ENCODE measurements around the gene TAF3. TPM values are rescaled to one million over a fixed set of nuclear protein-coding genes. Genes with fewer than 3 reads are reported as not detected.

TAF3 gene
- total and polyA plus RNA-seq, 5 donors from 2014 or later: 6.8 to 20.8 (median 8.8) TPM

DNA sequence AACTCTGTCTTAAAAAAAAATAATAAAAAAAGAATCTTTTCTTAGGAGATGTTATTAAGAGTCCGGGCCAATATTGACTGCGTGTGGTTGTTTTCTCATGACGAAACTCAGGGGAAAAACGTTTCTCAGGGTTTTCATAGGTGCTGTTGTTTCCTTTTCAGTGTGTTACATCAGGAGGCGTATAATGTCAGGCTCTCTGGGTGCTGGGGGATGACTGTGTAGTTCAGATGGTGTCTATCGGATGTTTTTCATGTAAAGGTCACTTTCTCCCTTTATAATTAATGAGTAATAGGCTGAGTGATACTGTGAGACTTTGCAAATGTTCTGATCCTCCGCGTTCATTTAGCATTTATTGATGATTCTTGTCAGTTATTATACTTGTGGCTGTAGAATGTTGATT lies 84.1 kb downstream of the TAF3 start:
- ATAC-seq (ENCODE audit: low read depth in 2 of 2): no peak
- peaks cover 6 to 45% (median 23%) of the 10 kb centered on the region in 4 donors for H3K4me1 Mint-ChIP-seq

DNA sequence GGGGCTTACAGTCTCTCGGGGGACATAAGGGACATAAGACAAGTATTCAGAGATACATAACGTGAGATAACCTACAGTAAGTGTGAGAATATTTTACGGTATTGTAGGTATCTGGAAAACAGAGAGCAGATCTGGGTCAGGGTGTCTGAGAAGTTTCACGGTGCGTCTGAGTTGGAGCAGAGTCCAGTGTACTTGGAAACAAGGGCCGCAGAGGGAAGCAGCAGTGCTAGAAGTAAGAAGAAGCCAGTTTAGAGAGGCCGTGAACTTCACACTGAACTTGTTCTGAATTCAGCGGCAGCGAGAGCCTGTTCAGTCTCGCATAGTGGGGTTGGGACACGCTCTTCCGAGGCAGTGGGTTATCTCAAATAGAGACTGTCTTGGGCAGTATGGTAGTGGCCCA lies 85.5 kb downstream of the TAF3 start:
- peaks cover 0 to 54% (median 20%) of the 10 kb centered on the region in 4 donors for H3K4me1 Mint-ChIP-seq

More for the DNA sequence above, 84.1 kb downstream of the TAF3 start:
- peaks cover 3% of the 10 kb centered on the region for H3K36me3 ChIP-seq (ENCODE audit: control insufficient read depth, insufficient read depth, low read length)
- peak overlapping the region in 1 of 3 donors; percentile 20 for H3K27ac Mint-ChIP-seq
- no peak overlapping the region for H3K4me3 ChIP-seq (ENCODE audit: low read depth, low read length)
- H3K36me3 Mint-ChIP-seq: peaks cover 21% of the 10 kb centered on the region
- H3K27me3 Mint-ChIP-seq: no peaks in the 10 kb centered on the region
- no peaks in the 10 kb centered on the region for H3K9me3 Mint-ChIP-seq
- no peak overlapping the region for H3K4me3 Mint-ChIP-seq
- no peak overlapping the region for H3K27ac ChIP-seq (ENCODE audit: insufficient read depth, low read length, poor library complexity, severe bottlenecking)
- H3K27me3 ChIP-seq (ENCODE audit: control insufficient read depth, insufficient read depth, low read length): no peaks in the 10 kb centered on the region
- H3K4me1 ChIP-seq (ENCODE audit: control insufficient read depth, insufficient read depth, low read length, poor library complexity, severe bottlenecking): no peaks in the 10 kb centered on the region
- no peak for DNase-seq
- H3K9me3 ChIP-seq (ENCODE audit: control insufficient read depth in 2 of 2, low read length in 2 of 2): no peaks in the 10 kb centered on the region

GRCh38 chr10:7906128-7906527 lies 87.8 kb downstream of the TAF3 start:
- H3K4me1 Mint-ChIP-seq: peaks cover 0 to 52% (median 23%) of the 10 kb centered on the region in 4 donors
- H3K27me3 ChIP-seq (ENCODE audit: control insufficient read depth, insufficient read depth, low read length): no peaks in the 10 kb centered on the region
- H3K27ac Mint-ChIP-seq: no peak overlapping the region
- ATAC-seq (ENCODE audit: low read depth in 2 of 2) (no peak), DNase-seq (no peak)
- H3K4me1 ChIP-seq (ENCODE audit: control insufficient read depth, insufficient read depth, low read length, poor library complexity, severe bottlenecking): no peaks in the 10 kb centered on the region
- no peaks in the 10 kb centered on the region for H3K9me3 ChIP-seq (ENCODE audit: control insufficient read depth in 2 of 2, low read length in 2 of 2)
- no peaks in the 10 kb centered on the region for H3K27me3 Mint-ChIP-seq
- no peaks in the 10 kb centered on the region for H3K36me3 ChIP-seq (ENCODE audit: control insufficient read depth, insufficient read depth, low read length)
- H3K27ac ChIP-seq (ENCODE audit: insufficient read depth, low read length, poor library complexity, severe bottlenecking): no peak overlapping the region
- H3K36me3 Mint-ChIP-seq: peaks cover 3% of the 10 kb centered on the region
- no peak overlapping the region for H3K4me3 ChIP-seq (ENCODE audit: low read depth, low read length)
- H3K9me3 Mint-ChIP-seq: no peaks in the 10 kb centered on the region
- H3K4me3 Mint-ChIP-seq: no peak overlapping the region

More for the DNA sequence above, 85.5 kb downstream of the TAF3 start:
- Histone ChIP-seq H3K27me3 (ENCODE audit: control insufficient read depth, insufficient read depth, low read length) (no peaks in the 10 kb centered on the region), H3K36me3 (ENCODE audit: control insufficient read depth, insufficient read depth, low read length) (no peaks in the 10 kb centered on the region), H3K27ac (ENCODE audit: insufficient read depth, low read length, poor library complexity, severe bottlenecking) (no peak overlapping the region), H3K4me1 (ENCODE audit: control insufficient read depth, insufficient read depth, low read length, poor library complexity, severe bottlenecking) (no peaks in the 10 kb centered on the region), H3K9me3 (ENCODE audit: control insufficient read depth in 2 of 2, low read length in 2 of 2) (no peaks in the 10 kb centered on the region), H3K4me3 (ENCODE audit: low read depth, low read length) (no peak overlapping the region)
- H3K27me3 Mint-ChIP-seq: no peaks in the 10 kb centered on the region
- H3K36me3 Mint-ChIP-seq: peaks cover 13% of the 10 kb centered on the region
- H3K27ac Mint-ChIP-seq: no peak overlapping the region
- peak overlapping the region in 1 of 4 donors; percentile 61 for H3K4me3 Mint-ChIP-seq
- no peaks in the 10 kb centered on the region for H3K9me3 Mint-ChIP-seq
- ATAC-seq (ENCODE audit: low read depth in 2 of 2): no peak
- no peak for DNase-seq

- Histone ChIP-seq H3K27ac (ENCODE audit: insufficient read depth, low read length, poor library complexity, severe bottlenecking) (no peak overlapping the region), H3K36me3 (ENCODE audit: control insufficient read depth, insufficient read depth, low read length) (no peaks in the 10 kb centered on the region), H3K9me3 (ENCODE audit: control insufficient read depth in 2 of 2, low read length in 2 of 2) (no peaks in the 10 kb centered on the region), H3K27me3 (ENCODE audit: control insufficient read depth, insufficient read depth, low read length) (no peaks in the 10 kb centered on the region), H3K4me1 (ENCODE audit: control insufficient read depth, insufficient read depth, low read length, poor library complexity, severe bottlenecking) (no peaks in the 10 kb centered on the region), H3K4me3 (ENCODE audit: low read depth, low read length) (no peak overlapping the region)
- Mint-ChIP-seq H3K27me3 (no peaks in the 10 kb centered on the region), H3K4me3 (no peak overlapping the region), H3K27ac (no peak overlapping the region), H3K9me3 (no peaks in the 10 kb centered on the region), H3K36me3 (peaks cover 5% of the 10 kb centered on the region), H3K4me1 (peaks cover 0 to 47% (median 22%) of the 10 kb centered on the region in 4 donors)
- no peak for ATAC-seq (ENCODE audit: low read depth in 2 of 2)
- DNase-seq: no peak
These were observed 90.4 kb downstream of the TAF3 start for GRCh38 chr10:7908541-7909210.

DNA sequence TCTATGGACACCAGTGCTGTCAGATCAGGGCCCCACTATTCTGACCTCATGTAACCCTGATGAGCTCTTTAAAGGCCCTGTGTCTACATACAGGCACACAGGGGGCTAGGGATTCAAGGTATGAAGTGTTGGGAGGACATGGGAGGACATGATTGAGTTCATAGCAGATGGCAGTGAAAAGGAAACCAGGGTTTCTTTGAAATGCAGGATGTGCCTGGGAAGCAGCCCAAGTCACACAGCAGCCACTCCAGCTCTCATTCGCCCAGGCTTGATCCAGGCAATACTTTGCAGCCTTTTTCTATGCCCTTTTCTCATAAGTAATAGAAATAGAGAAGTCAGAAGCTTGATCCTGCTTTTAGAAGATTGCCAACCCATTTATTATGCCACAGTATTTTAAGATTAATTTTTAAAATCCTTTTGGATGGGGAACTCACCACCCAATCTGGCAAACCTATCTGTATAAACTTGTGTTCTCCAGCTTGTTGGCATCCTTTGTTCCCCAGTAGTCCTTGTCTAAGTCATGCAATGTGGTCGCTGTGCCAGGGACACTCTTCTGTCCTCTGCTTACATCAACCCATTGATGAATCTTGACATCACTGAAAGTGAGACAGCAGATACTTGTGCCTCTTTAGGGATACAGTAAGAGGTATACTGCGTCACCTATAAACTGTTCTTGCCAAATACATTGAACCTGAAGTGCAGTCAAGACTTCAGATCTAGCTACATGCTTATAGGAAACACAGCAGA lies 95.0 kb downstream of the TAF3 start:
- Mint-ChIP-seq H3K4me3 (no peak overlapping the region), H3K9me3 (no peaks in the 10 kb centered on the region), H3K27ac (no peak overlapping the region), H3K36me3 (peaks cover 3% of the 10 kb centered on the region), H3K27me3 (no peaks in the 10 kb centered on the region), H3K4me1 (peaks cover 0 to 29% (median 17%) of the 10 kb centered on the region in 4 donors)
- no peaks in the 10 kb centered on the region for H3K9me3 ChIP-seq (ENCODE audit: control insufficient read depth in 2 of 2, low read length in 2 of 2)
- H3K27me3 ChIP-seq (ENCODE audit: control insufficient read depth, insufficient read depth, low read length): no peaks in the 10 kb centered on the region
- H3K4me3 ChIP-seq (ENCODE audit: low read depth, low read length): no peak overlapping the region
- H3K36me3 ChIP-seq (ENCODE audit: control insufficient read depth, insufficient read depth, low read length): no peaks in the 10 kb centered on the region
- DNase-seq (no peak), ATAC-seq (ENCODE audit: low read depth in 2 of 2) (no peak)
- no peaks in the 10 kb centered on the region for H3K4me1 ChIP-seq (ENCODE audit: control insufficient read depth, insufficient read depth, low read length, poor library complexity, severe bottlenecking)
- H3K27ac ChIP-seq (ENCODE audit: insufficient read depth, low read length, poor library complexity, severe bottlenecking): no peak overlapping the region

- H3K27me3 ChIP-seq (ENCODE audit: control insufficient read depth, insufficient read depth, low read length): no peaks in the 10 kb centered on the region
- H3K36me3 Mint-ChIP-seq: peaks cover 3% of the 10 kb centered on the region
- no peak overlapping the region for H3K4me3 Mint-ChIP-seq
- H3K9me3 ChIP-seq (ENCODE audit: control insufficient read depth in 2 of 2, low read length in 2 of 2): no peaks in the 10 kb centered on the region
- H3K27ac ChIP-seq (ENCODE audit: insufficient read depth, low read length, poor library complexity, severe bottlenecking): no peak overlapping the region
- peaks cover 1 to 28% (median 12%) of the 10 kb centered on the region in 4 donors for H3K4me1 Mint-ChIP-seq
- no peak for DNase-seq
- H3K9me3 Mint-ChIP-seq: no peaks in the 10 kb centered on the region
- no peaks in the 10 kb centered on the region for H3K36me3 ChIP-seq (ENCODE audit: control insufficient read depth, insufficient read depth, low read length)
- no peaks in the 10 kb centered on the region for H3K4me1 ChIP-seq (ENCODE audit: control insufficient read depth, insufficient read depth, low read length, poor library complexity, severe bottlenecking)
- H3K4me3 ChIP-seq (ENCODE audit: low read depth, low read length): no peak overlapping the region
- ATAC-seq (ENCODE audit: low read depth in 2 of 2): no peak
- no peaks in the 10 kb centered on the region for H3K27me3 Mint-ChIP-seq
- H3K27ac Mint-ChIP-seq: peak overlapping the region in 1 of 3 donors; percentile 23
These were observed 97.7 kb downstream of the TAF3 start for GRCh38 chr10:7915923-7916536.

GRCh38 chr10:7917736-7918135 lies 99.4 kb downstream of the TAF3 start:
- peaks cover 3 to 28% (median 12%) of the 10 kb centered on the region in 4 donors for H3K4me1 Mint-ChIP-seq
- no peaks in the 10 kb centered on the region for H3K27me3 Mint-ChIP-seq
- DNase-seq (no peak), ATAC-seq (ENCODE audit: low read depth in 2 of 2) (no peak)
- H3K27ac Mint-ChIP-seq: no peak overlapping the region
- no peaks in the 10 kb centered on the region for H3K9me3 Mint-ChIP-seq
- Histone ChIP-seq H3K27ac (ENCODE audit: insufficient read depth, low read length, poor library complexity, severe bottlenecking) (no peak overlapping the region), H3K4me3 (ENCODE audit: low read depth, low read length) (no peak overlapping the region), H3K36me3 (ENCODE audit: control insufficient read depth, insufficient read depth, low read length) (no peaks in the 10 kb centered on the region), H3K4me1 (ENCODE audit: control insufficient read depth, insufficient read depth, low read length, poor library complexity, severe bottlenecking) (no peaks in the 10 kb centered on the region), H3K27me3 (ENCODE audit: control insufficient read depth, insufficient read depth, low read length) (no peaks in the 10 kb centered on the region), H3K9me3 (ENCODE audit: control insufficient read depth in 2 of 2, low read length in 2 of 2) (no peaks in the 10 kb centered on the region)
- no peak overlapping the region for H3K4me3 Mint-ChIP-seq
- H3K36me3 Mint-ChIP-seq: peaks cover 3% of the 10 kb centered on the region
